IMR-90 (cell line): Measurements from ENCODE around the gene MAP3K5. TPM values are rescaled to one million over a fixed set of nuclear protein-coding genes. Genes with fewer than 3 reads are reported as not detected.
A peak's percentile ranks its signal among the peaks of the same experiment; 100 is the strongest.

Source experiments
- ATAC-seq: fragments of 200-7000 bp; cut with Tn5 transposase; 2 replicates; pipeline ENCODE4 v1.9.1; 2020; ENCODE audit warnings: low read depth, mild to moderate bottlenecking, moderate library complexity
- BruUV-seq: library from RNA; stranded (reverse); fragments of 400-500 nt; replicated peaks from 2 replicates; lab custom pipeline; 2021; lab: Mats Ljungman, UMichigan
- CTCF ChIA-PET: fragments of 300-600 bp; formaldehyde crosslinking; extraction: SDS; loops from one replicate; lab custom pipeline; 2021; ENCODE audit warnings: antibody characterized with exemption; lab: Yijun Ruan, JAX
- POLR2A ChIA-PET: fragments of 300-600 bp; sonication (Branson Sonifier 250); formaldehyde crosslinking; loops from one replicate; lab custom pipeline; 2022; ENCODE audit warnings: antibody characterized with exemption; ENCODE audit not compliant: unreplicated experiment; lab: Charles Lee
- DNase-seq: peaks from one replicate; pipeline ENCODE4 v3.0.0; 2013
- H2AFZ ChIP-seq: replicated peaks from 2 replicates; pipeline ENCODE3; 2013; ENCODE audit warnings: low read length, mild to moderate bottlenecking; ENCODE audit not compliant: poor library complexity
- H2AK5ac ChIP-seq: 2 replicates; pipeline ENCODE4 v1.6.1; 2013; ENCODE audit warnings: low read depth, low read length, inconsistent platforms
- H2AK9ac ChIP-seq: replicated peaks from 2 replicates; pipeline ENCODE3; 2013; ENCODE audit warnings: mild to moderate bottlenecking, low read depth, low read length, moderate library complexity; ENCODE audit not compliant: poor library complexity
- H2BK120ac ChIP-seq: 2 replicates; pipeline ENCODE4 v1.6.1; 2013; ENCODE audit warnings: low read depth, low read length, inconsistent platforms
- H2BK15ac ChIP-seq: 3 replicates; pipeline ENCODE4 v1.6.1; 2013; ENCODE audit warnings: low read depth, low read length, inconsistent platforms
- H2BK20ac ChIP-seq: 2 replicates; pipeline ENCODE4 v1.6.1; 2013; ENCODE audit warnings: low read depth, mild to moderate bottlenecking, inconsistent platforms, low read length, moderate library complexity
- H2BK5ac ChIP-seq: 2 replicates; pipeline ENCODE4 v1.6.1; 2013; ENCODE audit warnings: mild to moderate bottlenecking, low read depth, low read length, inconsistent platforms; ENCODE audit not compliant: poor library complexity, severe bottlenecking
- H3K14ac ChIP-seq: replicated peaks from 2 replicates; pipeline ENCODE4 v1.6.1; 2013; ENCODE audit warnings: low read depth, low read length, inconsistent platforms
- H3K18ac ChIP-seq: 2 replicates; pipeline ENCODE4 v1.6.1; 2013; ENCODE audit warnings: low read depth, low read length, control low read depth
- H3K23ac ChIP-seq: 2 replicates; pipeline ENCODE4 v1.6.1; 2013; ENCODE audit warnings: low read depth, low read length, inconsistent platforms
- H3K27ac ChIP-seq: 2 replicates; pipeline ENCODE4 v1.5.1; 2013; ENCODE audit warnings: mild to moderate bottlenecking, control low read depth, low read length; ENCODE audit not compliant: insufficient read depth
- H3K27me3 ChIP-seq: 2 replicates; pipeline ENCODE4 v1.6.1; 2013; ENCODE audit warnings: low read length; ENCODE audit not compliant: control insufficient read depth, insufficient read depth
- H3K36me3 ChIP-seq: 2 replicates; pipeline ENCODE4 v1.6.1; 2013; ENCODE audit warnings: low read length, mixed read lengths; ENCODE audit not compliant: control insufficient read depth, insufficient read depth
- H3K4ac ChIP-seq: 2 replicates; pipeline ENCODE4 v1.6.1; 2013; ENCODE audit warnings: low read depth, low read length, inconsistent platforms
- H3K4me1 ChIP-seq: 2 replicates; pipeline ENCODE4 v1.6.1; 2013; ENCODE audit warnings: low read length, mixed read lengths; ENCODE audit not compliant: control insufficient read depth, insufficient read depth
- H3K4me2 ChIP-seq: 2 replicates; pipeline ENCODE4 v1.6.1; 2013; ENCODE audit warnings: low read depth, mild to moderate bottlenecking, control low read depth, low read length, moderate library complexity
- H3K4me3 ChIP-seq: 2 replicates; pipeline ENCODE4 v1.5.1; 2013; ENCODE audit warnings: low read depth, mild to moderate bottlenecking, control low read depth, low read length, moderate library complexity; ENCODE audit not compliant: insufficient read depth
- H3K56ac ChIP-seq: 2 replicates; pipeline ENCODE4 v1.6.1; 2013; ENCODE audit warnings: low read length, inconsistent platforms; ENCODE audit not compliant: insufficient read depth; ENCODE audit errors: extremely low read depth
- H3K79me1 ChIP-seq, 2 experiments: 2 replicates each; pipeline ENCODE4 v1.6.1; 2013; ENCODE audit warnings: low read length in 2 of 2, inconsistent platforms in 1 of 2, low read depth in 1 of 2
- H3K9ac ChIP-seq: 2 replicates; pipeline ENCODE4 v1.6.1; 2013; ENCODE audit warnings: low read depth, low read length, control low read depth
- H3K9me1 ChIP-seq: 2 replicates; pipeline ENCODE4 v1.6.1; 2013; ENCODE audit warnings: low read length, inconsistent platforms; ENCODE audit not compliant: insufficient read depth
- H3K9me3 ChIP-seq: 2 replicates; pipeline ENCODE4 v1.6.1; 2013; ENCODE audit warnings: low read length; ENCODE audit not compliant: control insufficient read depth, insufficient read depth
- H4K20me1 ChIP-seq: 2 replicates; pipeline ENCODE4 v1.6.1; 2013; ENCODE audit warnings: low read length, inconsistent platforms; ENCODE audit not compliant: insufficient read depth
- H4K5ac ChIP-seq: 2 replicates; pipeline ENCODE4 v1.6.1; 2013; ENCODE audit warnings: mild to moderate bottlenecking, low read depth, low read length, control low read depth
- H4K8ac ChIP-seq, 2 experiments: 2 replicates each; pipeline ENCODE4 v1.6.1; 2013; ENCODE audit warnings: low read depth in 2 of 2, low read length in 2 of 2, control low read depth in 1 of 2, inconsistent platforms in 1 of 2
- H4K91ac ChIP-seq: 2 replicates; pipeline ENCODE4 v1.6.1; 2013; ENCODE audit warnings: low read depth, low read length, inconsistent platforms; ENCODE audit not compliant: insufficient read depth
- CEBPB ChIP-seq: IDR thresholded peaks from 2 replicates; pipeline ENCODE4 v1.6.1; 2012; ENCODE audit warnings: low read depth, low read length, improper control_type of control experiment
- CHD1 ChIP-seq: IDR thresholded peaks from 2 replicates; pipeline ENCODE4 v1.6.1; 2012; ENCODE audit warnings: low read depth, low read length, improper control_type of control experiment
- FOS ChIP-seq: fragments of 150-350 bp; IDR thresholded peaks from 2 replicates; pipeline ENCODE4 v1.6.1; 2016; ENCODE audit warnings: low read depth, low read length
- MAFK ChIP-seq: IDR thresholded peaks from 2 replicates; pipeline ENCODE4 v1.6.1; 2012; ENCODE audit warnings: low read depth, low read length, improper control_type of control experiment
- MAZ ChIP-seq: IDR thresholded peaks from 2 replicates; pipeline ENCODE4 v1.6.1; 2012; ENCODE audit warnings: low read depth, mild to moderate bottlenecking, low read length, improper control_type of control experiment, moderate library complexity, borderline replicate concordance
- MXI1 ChIP-seq: IDR thresholded peaks from 2 replicates; pipeline ENCODE4 v1.6.1; 2012; ENCODE audit warnings: low read depth, mild to moderate bottlenecking, low read length, moderate library complexity, borderline replicate concordance
- NFE2L2 ChIP-seq: fragments of 150-350 bp; IDR thresholded peaks from 2 replicates; pipeline ENCODE4 v1.6.1; 2016; ENCODE audit warnings: low read depth, mild to moderate bottlenecking, low read length
- POLR2A ChIP-seq: IDR thresholded peaks from 2 replicates; pipeline ENCODE4 v1.6.1; 2012; ENCODE audit warnings: mild to moderate bottlenecking, low read depth, low read length
- RAD21 ChIP-seq: IDR thresholded peaks from 2 replicates; pipeline ENCODE4 v1.6.1; 2012; ENCODE audit warnings: low read length, improper control_type of control experiment
- RCOR1 ChIP-seq: IDR thresholded peaks from 2 replicates; pipeline ENCODE4 v1.6.1; 2012; ENCODE audit warnings: mild to moderate bottlenecking, low read length, improper control_type of control experiment; ENCODE audit not compliant: insufficient replicate concordance
- SMC3 ChIP-seq: fragments of 150-350 bp; IDR thresholded peaks from 2 replicates; pipeline ENCODE4 v1.6.1; 2016; ENCODE audit warnings: low read depth, mild to moderate bottlenecking, antibody characterized with exemption, low read length, moderate library complexity
- WGBS, 2 experiments: methylation state at CpG; one replicate each; pipeline versions ENCODE4 v1.1.5 to v1.1.7; 2013; ENCODE audit warnings: missing lambda C conversion rate in 2 of 2; ENCODE audit not compliant: insufficient read length in 1 of 2; ENCODE audit errors: extremely low coverage in 2 of 2; 5-methylcytosine and 5-hydroxymethylcytosine counted together
- dilution Hi-C: fragments of 300-500 bp; cut with HindIII; formaldehyde crosslinking; loops from one replicate; pipeline ENCODE4 v1.14.3; 2018; ENCODE audit warnings: low sequenced_read_pairs; ENCODE audit not compliant: unreplicated experiment
- in situ Hi-C: fragments of 300-500 bp; cut with MboI; formaldehyde crosslinking; loops from 3 replicates; pipeline ENCODE4 v1.14.3; 2019; ENCODE audit warnings: low sequenced_read_pairs, inconsistent platforms, mixed read lengths
- intact Hi-C: fragments of 100-400 bp; cut with micrococcal nuclease; formaldehyde crosslinking; loops from 2 replicates; pipeline ENCODE4 v1.10.0; 2022
- polyA plus RNA-seq, 3 experiments: library from polyadenylated mRNA; depleted of rRNA; stranded (reverse); fragments of >200 nt; gene quantifications; 2 replicates each; pipeline ENCODE4 v1.2.3, GENCODE V29; 2012; ENCODE audit warnings: low replicate concordance in 1 of 3
- total RNA-seq: library from RNA; depleted of rRNA; stranded (reverse); fragments of >200 nt; gene quantifications from 2 replicates; pipeline ENCODE4 v1.2.3, GENCODE V29; 2012
- TF ChIP-seq, protein P1 (sequence below): conservative IDR thresholded peaks from 2 replicates; pipeline ENCODE4 v1.5.1; 2012; ENCODE audit warnings: mild to moderate bottlenecking, low read depth, low read length, improper control_type of control experiment
- TF ChIP-seq, protein P2 (sequence below): fragments of 150-350 bp; IDR thresholded peaks from 2 replicates; pipeline ENCODE4 v1.6.1; 2016; ENCODE audit warnings: low read depth, mild to moderate bottlenecking, low read length, moderate library complexity, borderline replicate concordance

MAP3K5 gene
- total and polyA plus RNA-seq, 2 of the 4 experiments (the other 2 are of a cell fraction), result 5.4 to 17.6 TPM

DNA sequence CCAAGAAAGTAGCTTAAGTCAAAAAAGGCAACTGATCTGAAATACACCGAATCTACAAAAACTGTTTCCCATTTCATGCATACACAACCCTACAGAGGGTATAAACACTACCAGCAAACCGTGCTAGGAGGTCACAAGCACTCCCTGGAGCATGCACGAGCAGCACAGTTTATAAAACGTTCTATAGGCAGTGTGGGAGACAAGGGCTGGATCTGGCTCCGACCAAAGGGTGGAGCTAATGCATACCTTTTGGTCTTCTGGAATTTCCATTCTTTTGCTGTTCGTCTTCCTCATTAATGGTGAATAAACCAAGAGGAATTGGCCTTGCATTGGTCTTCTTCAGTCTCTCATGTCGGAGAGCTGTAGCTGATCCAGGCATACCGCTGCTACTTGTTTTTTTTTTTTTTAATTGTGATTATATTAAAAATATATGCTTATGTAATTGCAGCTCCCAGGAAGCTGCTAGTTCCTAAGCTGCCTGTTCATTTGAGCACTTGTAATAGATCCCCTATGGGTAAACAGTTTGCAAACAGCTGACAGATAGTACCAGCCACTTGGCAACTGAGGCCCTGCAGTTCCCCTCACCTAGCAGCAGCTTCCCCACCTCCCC is 266.6 kb downstream of the MAP3K5 start:
- Histone ChIP-seq H4K20me1 (no peaks in the 10 kb centered on the region), H4K8ac (no peak overlapping the region), H2BK120ac (no peak overlapping the region), H2BK20ac (no peak overlapping the region), H3K4me2 (no peak overlapping the region; the same call in 1 of the 2 replicates), H2BK15ac (no peak overlapping the region), H3K4me1 (no peaks in the 10 kb centered on the region; the same call in 1 of the 2 replicates), H3K27ac (no peak overlapping the region), H2BK5ac (no peak overlapping the region), H3K18ac (no peak overlapping the region), H4K5ac (no peak overlapping the region), H3K9me1 (no peaks in the 10 kb centered on the region), H3K14ac (no peak overlapping the region), H2AK9ac (no peak overlapping the region), H3K27me3 (peaks cover 10% of the 10 kb centered on the region), H3K9ac (no peak overlapping the region), H4K91ac (no peak overlapping the region), H3K36me3 (no peaks in the 10 kb centered on the region), H2AFZ (peak overlapping the region; percentile 54), H3K4ac (no peak overlapping the region), H3K4me3 (no peak overlapping the region), H2AK5ac (no peak overlapping the region), H3K56ac (no peak overlapping the region), H3K79me1 (no peaks in the 10 kb centered on the region), H3K23ac (no peak overlapping the region), H3K9me3 (no peaks in the 10 kb centered on the region)
- intact Hi-C loops (no loop called here), dilution Hi-C loops (no loop called here), in situ Hi-C loops (loop anchor here (25.0 kb wide), 1 partner anchor 1063 kb away; no protein-coding TSS in a partner anchor)
- ChIA-PET CTCF (interaction anchor here (0.7 to 1.4 kb wide), 3 partner anchors 22 to 266 kb away, joined by 3 to 6 read pairs (median 5); partner anchors contain the start of gene MAP3K5), POLR2A (interaction anchor here (0.6 kb wide), 1 partner anchor 514 kb away, joined by 5 read pairs; no protein-coding TSS in a partner anchor)
- ATAC-seq, result no peak
- no TSS peak for BruUV-seq
- TF ChIP-seq MAZ (no peak), POLR2A (no peak), RAD21 (no peak), MAFK (no peak), NFE2L2 (no peak), RCOR1 (no peak), CHD1 (no peak), SMC3 (no peak), CEBPB (no peak), MXI1 (no peak), FOS (no peak)
- TF ChIP-seq, protein P1, sequence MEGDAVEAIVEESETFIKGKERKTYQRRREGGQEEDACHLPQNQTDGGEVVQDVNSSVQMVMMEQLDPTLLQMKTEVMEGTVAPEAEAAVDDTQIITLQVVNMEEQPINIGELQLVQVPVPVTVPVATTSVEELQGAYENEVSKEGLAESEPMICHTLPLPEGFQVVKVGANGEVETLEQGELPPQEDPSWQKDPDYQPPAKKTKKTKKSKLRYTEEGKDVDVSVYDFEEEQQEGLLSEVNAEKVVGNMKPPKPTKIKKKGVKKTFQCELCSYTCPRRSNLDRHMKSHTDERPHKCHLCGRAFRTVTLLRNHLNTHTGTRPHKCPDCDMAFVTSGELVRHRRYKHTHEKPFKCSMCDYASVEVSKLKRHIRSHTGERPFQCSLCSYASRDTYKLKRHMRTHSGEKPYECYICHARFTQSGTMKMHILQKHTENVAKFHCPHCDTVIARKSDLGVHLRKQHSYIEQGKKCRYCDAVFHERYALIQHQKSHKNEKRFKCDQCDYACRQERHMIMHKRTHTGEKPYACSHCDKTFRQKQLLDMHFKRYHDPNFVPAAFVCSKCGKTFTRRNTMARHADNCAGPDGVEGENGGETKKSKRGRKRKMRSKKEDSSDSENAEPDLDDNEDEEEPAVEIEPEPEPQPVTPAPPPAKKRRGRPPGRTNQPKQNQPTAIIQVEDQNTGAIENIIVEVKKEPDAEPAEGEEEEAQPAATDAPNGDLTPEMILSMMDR, result no peak
- TF ChIP-seq, protein P2, sequence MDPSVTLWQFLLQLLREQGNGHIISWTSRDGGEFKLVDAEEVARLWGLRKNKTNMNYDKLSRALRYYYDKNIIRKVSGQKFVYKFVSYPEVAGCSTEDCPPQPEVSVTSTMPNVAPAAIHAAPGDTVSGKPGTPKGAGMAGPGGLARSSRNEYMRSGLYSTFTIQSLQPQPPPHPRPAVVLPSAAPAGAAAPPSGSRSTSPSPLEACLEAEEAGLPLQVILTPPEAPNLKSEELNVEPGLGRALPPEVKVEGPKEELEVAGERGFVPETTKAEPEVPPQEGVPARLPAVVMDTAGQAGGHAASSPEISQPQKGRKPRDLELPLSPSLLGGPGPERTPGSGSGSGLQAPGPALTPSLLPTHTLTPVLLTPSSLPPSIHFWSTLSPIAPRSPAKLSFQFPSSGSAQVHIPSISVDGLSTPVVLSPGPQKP, result no peak
- no peak for DNase-seq
- WGBS, 2 experiments, result no CpG with 5 or more reads among the region's 8 CpGs
